Muscle of arm (tissue), 12 donors: Measurements from ENCODE around the gene ZYX. TPM values are rescaled to one million over a fixed set of nuclear protein-coding genes. Genes with fewer than 3 reads are reported as not detected.
"Not testable (repeated sequence)": the region's sequence is repeated elsewhere in the genome, so short reads cannot be mapped to it uniquely, and the experiment has no call there.

Source experiments
- DNase-seq: peaks from one replicate; pipeline ENCODE4 v3.0.0-alpha.2; 2013
- polyA plus RNA-seq, 12 donors: library from polyadenylated mRNA; unstranded; fragments of 120-200 nt; gene quantifications; one replicate each; pipeline ENCODE4 v1.2.1, GENCODE V29; 2013; ENCODE audit not compliant: insufficient read length in 12 of 12

ZYX gene
- polyA plus RNA-seq, 12 donors: 151 to 656 (median 188) TPM; not detected in 1

DNA sequence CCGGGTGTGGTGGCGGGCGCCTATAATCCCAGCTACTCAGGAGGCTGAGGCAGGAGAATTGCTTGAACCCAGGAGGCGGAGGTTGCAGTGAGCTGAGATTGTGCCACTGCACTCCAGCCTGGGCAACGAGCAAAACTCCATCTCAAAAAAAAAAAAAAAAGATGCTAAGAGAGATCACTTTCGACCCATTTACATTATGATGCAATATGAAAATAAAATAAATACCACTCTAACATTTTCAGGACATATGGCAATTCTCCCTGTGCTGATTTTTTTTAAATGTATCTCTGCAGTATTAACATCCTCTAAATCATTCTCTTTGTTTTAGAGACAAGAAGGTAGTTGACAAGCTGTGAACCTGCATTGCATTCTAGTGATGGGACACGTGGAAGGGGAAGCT, 34.1 kb downstream of the ZYX start:
- not testable (repeated sequence) for DNase-seq

DNA sequence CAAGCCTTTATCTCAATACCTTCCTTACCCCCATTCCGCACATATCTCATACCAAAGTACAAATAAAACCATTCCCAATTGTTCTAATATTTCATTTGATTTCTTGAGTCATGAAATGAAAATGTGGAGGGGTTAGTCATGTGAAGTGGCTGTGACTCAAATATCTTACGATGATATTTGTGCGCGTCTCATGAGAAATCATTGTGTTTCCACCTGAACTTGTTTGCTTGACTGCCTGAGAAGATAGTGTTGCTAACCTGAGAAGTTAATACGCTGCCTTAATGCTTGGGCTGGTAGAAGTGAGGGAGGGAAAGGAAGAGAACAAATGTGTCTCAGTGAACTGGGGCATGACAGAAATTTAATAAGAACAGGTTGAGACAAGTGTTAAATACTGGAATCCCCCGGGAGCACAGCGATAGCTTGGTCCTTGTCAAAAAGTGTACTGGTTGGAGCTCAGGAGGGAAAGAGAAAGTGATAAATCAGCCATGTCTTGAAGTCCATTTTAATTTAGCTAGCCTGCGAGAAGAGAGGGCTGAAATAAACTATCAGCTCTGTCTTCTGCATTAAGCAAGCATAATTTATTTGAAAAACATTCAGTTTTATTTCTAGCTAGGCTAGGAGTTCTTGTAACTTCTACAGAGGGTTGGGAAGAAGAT, 34.7 kb downstream of the ZYX start:
- no peak for DNase-seq

DNA sequence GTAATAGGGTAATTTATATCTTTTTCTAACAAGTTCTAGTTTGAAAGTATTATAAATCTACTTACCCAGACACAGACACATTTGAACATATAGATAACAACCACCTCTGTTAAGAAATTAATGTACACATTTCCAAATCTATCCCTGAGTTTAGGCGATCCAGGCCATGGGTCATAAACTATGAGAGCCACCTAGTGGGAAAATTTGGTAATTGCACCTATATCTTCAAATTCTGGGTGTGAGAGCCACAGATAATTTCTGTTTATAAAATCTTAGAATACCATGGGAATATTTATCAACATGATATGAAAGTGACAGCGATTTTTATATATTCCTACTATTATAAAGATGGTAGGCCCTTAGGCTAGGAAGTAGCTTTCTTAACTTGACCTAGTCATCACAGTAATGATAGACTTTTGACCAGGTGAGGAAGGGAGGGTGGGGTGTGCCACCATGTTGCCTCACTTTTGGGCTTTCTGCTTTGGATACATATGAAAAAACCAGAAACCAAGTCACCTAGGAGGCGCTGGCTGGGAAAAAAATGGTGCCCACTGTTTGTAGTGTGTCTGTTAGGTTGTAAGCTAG, 35.5 kb downstream of the ZYX start:
- peak; percentile 64 for DNase-seq

DNA sequence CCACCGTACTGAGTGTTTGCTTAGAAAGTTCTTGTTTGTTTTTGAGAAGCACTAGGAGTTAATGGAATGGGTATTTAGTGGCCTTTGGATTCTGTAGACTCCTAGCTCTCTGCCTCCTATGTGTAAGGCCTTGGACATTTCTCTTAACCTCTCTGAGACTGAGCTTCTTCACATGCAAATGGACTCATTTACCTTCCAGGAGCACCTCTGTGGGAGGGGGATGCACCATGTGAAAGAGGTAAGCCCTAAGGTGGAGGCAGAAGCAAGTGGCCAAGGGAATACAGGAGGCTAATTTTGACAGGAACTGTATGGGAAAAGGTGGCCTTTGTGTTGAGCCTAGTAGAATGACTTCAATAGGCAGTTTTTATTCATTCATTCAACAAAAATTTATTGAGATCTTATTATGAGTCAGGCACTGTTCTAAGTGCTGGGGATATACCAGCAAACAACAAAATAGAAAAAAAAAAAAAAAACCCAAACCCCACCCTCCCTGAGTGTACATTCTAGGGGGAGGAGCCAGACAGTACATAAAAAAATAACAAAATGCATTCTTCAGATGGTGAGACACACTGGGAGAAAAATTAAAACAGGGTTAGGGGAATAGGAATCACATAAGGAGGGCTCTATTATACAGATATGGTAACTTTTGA, 36.7 kb downstream of the ZYX start:
- DNase-seq: no peak

DNA sequence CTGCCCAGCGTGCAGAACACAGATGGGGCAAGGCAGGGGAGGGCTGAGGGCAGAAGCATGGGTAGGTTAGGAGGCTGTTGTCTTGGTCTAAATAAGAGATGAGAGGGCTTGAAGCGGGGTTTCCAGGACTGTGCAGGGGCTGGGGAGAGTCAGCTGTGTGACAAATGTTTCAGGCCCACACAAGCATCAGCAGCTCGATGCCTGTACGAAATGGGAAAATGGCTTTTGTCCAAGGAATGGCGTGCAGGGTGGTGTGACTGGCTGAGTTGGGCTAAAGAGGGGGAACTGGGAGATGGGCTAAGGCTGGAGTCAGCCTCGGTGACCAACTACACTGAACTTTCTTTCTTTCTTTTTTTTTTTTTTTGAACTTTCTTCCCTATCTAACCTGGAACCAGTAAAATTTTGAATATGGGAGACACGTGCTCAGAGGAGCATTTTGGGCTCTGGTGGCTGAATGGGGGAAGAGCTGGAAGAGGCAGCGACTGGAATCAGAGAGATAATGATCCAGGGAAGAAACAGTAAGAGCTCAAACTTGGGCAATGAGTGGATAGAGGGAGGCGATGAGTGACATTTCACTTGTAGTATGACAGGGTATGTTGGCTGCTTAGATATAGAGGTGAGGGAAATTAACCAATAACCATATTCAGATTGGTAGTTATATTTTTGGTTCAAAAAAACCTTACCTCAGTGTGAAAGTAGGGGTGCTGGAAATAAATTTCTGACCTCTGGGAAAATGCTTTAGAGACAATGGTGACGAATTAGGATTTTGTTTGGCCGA, 37.7 kb downstream of the ZYX start:
- no peak for DNase-seq

DNA sequence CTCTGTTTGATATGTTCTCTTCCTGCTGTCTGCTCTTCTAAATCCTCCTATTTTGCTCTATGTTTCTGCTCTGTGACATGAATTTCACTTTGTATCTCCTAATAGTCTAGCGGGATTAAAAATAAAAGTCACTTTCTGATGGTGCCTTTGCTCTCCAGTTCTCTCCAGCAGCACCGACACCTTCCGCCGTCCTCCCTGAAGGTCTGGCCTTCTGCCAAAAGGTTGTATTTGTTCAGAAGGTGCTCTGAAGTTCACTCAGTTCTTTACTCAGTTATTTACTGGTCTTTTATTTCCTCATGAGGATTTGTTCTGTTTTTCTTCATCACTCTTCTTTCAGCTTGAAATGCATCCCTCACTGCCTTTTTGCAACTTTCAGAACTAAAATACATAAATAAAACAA, 38.7 kb downstream of the ZYX start:
- no peak for DNase-seq

DNA sequence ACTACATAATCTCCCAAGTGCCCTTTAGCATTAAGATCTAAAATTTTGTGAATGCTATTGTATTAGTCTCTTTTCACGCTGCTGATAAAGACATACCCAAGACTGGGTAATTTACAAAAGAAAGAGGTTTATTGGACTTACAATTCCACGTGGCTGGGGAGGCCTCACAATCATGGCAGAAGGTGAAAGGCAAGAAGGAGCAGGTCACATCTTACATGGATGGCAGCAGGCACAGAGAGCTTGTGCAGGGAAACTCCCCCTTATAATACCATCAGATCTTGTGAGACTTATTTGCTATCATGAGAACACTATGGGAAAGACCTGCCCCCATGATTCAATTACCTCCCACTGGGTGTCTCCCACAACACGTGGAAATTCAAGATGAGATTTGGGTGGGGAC, 39.5 kb downstream of the ZYX start:
- not testable (repeated sequence) for DNase-seq

DNA sequence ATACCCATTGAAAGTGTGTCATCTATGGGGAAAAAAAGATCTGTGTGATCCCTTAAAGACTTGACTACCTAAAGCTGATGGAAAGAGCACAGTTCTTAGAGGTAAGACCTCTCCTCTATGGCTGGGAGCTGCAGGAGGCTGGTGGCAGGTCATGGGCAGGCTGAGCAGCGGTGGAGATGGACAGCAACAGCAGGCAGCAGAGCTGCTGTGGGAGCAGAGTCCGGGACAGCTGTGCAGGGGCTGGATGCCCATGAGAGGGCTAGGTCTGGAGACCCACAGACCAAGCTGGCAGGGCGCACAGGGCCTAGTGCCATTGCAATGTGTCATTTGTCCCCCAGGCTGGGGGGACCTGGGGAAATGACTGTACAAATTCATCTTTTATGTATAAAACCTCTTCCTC, 40.9 kb downstream of the ZYX start:
- no peak for DNase-seq

DNA sequence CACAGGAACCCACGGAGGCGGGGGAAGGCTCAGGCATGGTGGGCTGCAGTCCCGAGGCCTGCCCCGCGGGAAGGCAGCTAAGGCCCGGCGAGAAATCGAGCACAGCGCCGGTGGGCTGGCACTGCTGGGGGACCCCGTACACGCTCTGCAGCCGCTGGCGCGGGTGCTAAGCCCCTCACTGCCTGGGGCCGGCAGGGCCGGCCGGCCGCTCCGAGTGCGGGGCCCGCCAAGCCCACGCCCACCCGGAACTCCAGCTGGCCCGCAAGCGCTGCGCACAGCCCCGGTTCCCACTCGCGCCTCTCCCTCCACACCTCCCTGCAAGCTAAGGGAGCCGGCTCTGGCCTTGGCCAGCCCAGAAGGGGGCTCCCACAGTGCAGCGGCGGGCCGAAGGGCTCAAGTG, 43.3 kb downstream of the ZYX start:
- not testable (repeated sequence) for DNase-seq

DNA sequence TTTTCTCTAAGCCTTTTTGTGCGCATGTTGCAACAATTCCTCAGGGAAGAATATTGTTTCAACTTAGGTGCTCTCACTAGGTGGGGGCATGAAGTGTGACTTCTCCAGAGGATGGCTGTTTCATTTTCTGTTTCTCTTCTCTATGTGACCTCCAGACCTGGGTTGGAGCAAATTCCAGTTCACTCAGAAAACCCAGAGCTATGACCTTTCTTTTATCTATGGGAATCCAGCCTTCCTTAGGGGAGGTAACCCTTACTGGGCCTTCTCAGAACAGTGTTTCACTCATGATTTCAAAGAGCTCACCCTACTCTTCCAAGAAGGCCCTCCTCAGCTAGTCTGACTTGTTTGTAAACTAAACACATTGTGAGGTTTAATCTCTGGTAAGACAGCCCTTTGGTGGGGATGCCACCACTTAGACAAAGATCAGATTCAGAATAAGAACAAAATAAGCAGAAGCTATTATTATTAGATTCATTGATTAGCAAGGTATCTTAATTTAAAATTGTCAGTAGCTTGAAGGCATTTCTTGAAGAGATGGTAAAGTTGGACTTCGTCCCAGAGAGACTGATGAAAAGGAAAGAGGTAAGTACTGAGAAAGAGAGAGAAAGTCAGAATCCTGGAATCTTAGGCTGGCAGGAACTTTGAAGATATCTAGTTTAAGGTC, 45.5 kb downstream of the ZYX start:
- DNase-seq: no peak

DNA sequence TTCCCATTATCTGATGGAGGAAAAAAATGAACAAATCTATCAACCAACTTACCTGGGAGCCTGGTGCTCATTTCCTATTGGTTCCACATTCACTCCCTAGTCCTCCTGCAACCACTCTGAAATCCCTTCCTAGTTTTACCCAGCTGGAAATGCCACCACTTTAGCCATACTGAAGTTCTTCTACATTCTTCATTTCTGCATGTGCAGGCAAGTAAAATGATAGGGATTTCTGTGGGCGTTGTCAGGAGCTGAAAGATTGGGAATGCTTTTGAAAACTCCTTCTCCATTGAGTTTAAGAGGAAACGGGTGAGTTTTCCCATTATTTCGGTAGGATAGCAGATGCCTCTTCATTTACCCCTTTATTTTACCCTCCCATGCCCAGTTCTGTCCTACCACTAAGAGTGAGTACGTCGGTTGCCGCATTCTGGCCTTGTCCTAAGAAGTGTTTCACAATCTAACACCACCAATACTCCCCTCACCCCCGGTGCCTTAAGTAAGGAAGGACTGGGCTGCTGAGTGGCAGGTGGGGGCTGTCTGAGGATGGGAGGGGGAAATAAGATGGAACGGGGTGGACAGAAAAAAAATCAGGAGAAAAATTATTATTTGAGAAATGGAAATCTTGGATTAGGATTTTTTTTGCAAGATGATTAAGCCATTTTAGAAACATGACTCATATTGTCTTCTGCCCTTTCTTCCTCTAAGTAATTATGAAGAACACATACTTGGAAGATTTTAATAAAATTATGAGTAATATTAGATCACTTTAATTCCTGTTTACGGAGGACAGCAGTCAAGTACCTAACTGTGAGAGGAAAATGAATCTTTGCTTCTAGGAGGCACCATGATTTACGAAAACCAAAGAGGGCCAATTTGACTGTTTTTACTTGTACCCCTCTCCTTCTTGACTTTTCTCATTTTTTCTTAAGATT, 48.9 kb downstream of the ZYX start:
- DNase-seq: no peak

DNA sequence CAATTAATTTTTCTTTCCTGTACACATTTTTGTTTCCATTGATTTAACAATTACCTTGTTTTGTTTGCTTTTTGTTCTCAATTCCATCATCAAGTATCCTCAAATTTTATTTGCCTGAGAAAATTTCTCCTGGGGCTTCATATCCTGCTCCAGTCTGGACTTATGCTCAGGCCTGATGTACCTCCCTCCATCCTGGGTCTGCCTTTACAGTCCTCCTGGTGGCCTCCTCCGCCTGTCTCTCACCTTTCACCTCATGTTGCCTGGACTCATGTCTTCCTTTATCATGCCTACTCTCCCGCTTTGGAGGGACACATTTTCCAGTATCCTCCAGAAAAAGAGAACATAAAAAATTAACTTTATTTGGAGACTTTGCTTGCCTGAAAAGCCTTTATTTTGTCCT, 50.0 kb downstream of the ZYX start:
- no peak for DNase-seq

DNA sequence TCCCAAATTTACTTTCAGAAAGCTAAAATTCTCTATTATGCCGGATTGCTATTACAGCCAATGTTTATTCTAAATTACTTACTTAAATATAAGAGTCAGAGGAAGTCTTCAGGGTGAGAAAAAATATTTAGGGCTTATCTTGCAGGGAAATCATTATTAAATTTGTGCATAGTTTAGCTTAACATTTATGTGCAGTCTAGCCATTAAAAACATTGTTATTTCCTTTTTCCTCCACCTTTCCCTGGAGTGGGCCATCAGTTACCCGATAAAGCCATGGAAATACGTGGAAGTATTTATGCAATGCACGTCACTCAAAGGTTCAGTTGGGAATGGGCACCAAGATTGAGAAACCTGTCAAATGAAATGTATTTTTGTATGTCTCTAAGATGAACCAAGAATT, 52.6 kb downstream of the ZYX start:
- no peak for DNase-seq

DNA sequence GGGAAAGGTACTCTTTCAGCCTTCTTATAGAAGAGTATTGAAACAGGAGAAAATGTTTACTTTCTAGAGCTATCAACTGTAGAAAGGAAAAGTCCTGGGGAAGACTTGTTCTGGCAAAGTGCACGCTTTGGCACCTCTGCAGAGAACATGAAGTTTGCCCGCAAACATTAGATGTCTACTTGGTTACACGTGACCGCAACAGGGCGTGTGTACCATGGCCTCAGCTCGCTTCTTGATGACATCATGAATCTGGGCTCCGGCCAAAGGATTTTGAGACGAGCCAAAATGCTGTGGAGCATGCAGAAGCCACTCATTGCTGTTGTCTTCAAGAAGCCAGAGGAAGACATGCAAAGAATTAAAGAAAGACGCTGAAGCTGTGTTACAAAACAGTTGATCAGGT, 53.5 kb downstream of the ZYX start:
- no peak for DNase-seq

DNA sequence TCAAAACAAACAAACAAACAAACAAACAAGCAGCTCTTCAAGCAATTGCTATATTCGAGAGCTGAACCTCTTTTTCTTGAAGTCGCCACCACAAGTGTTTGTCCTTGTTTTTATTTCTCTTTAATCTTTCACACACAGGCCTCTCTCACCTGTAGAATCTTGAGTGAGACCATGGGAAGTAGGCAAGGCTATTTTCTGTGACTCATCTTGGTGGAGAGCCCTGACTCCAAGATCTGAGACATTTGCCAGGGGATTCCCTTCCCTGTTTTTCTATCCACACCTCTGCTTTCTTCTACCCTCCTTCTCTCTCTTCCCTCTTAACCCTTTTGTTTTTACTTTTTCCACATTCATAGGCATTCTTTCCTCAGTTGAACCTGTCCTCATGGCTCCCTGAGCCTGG, 54.1 kb downstream of the ZYX start:
- DNase-seq: no peak

DNA sequence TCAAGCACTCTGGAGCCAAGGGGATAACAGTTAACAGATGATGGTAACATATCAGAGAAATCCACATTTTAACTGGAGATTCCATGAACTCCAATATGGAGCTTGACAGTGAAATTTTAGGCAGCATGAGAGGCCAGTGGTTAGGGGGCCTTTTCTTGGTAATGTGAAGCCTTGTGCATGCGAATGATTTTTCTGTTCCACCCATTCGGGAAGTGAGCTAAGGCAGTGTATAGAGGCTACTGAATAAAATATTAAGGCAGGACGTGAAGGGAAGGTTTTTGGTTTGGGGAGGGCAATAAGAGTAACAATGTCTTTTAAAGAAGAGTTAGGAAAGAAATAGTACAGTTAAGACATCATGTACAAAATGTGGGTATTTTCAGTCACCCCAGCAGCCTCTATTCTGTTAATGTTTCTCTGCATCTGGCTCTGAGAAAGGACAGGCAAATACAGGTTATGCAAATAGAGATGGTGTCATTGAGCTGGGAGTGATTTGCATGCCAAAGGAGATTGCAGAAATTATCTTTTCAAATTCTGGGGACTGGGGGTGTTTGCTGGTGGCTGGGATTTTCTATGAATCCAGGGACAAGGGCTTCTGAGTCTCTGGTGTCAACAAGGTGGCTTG, 55.3 kb downstream of the ZYX start:
- DNase-seq: no peak

DNA sequence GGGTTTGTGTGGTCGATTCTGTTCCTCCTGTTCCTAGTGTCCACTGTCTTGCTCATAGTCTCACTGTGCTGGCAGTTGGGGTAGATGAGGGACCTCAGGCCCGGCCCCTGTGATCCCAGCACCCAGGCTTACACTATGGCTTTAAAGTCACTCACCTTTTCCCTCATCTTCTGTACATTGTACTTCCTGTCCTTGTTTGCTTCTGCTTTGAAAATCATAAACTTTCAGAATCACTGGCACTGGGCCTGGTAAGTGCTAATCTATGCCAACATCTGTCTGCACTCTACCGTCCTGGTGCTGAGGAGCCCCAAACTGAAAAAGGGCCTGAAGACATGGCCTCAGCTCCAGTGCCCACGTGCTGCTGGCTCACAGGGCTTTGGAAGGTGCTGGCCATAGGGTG, 56.4 kb downstream of the ZYX start:
- DNase-seq: no peak

DNA sequence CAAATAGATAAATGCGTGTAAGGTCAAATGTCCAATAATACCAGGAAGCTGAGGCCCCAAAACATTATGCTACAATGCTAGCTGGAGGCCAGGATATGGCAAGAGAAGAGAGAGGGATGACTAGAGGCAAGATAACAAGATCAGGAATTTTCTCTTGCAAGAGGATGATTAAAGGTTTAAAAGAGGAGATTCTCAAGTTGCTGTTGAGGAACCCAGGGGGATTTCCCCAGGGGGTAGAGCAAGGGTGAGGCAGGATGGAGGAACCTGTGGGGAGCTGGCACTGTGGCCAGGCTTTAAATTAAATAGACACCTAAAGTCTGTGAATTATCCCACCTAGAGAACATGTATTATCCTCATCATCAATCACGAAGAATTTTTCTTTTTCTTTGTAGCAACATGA, 58.7 kb downstream of the ZYX start:
- DNase-seq: no peak
